NCI-H1105 (cell line): ENCODE data around the gene NLN.
"Not testable (repeated sequence)": the region's sequence is repeated elsewhere in the genome, so short reads cannot be mapped to it uniquely, and the experiment has no call there.

ENCODE experiments used
- DNase-seq: peaks from one replicate; lab custom pipeline; 2025; lab: John Stamatoyannopoulos, UW

Gene NLN

GRCh38 chr5:65832603-65833228 is 110.7 kb downstream of the NLN start:
- DNase-seq, result no peak

GRCh38 chr5:65833780-65834179 is 111.8 kb downstream of the NLN start:
- no peak for DNase-seq

- DNase-seq, result no peak
These were observed 112.3 kb downstream of the NLN start for GRCh38 chr5:65834306-65834705.

- no peak for DNase-seq
These were observed 113.2 kb downstream of the NLN start for GRCh38 chr5:65835191-65835590.

GRCh38 chr5:65837139-65837538 is 115.1 kb downstream of the NLN start:
- no peak for DNase-seq

- not testable (repeated sequence) for DNase-seq
These were observed 117.2 kb downstream of the NLN start for GRCh38 chr5:65839170-65839569.

DNA sequence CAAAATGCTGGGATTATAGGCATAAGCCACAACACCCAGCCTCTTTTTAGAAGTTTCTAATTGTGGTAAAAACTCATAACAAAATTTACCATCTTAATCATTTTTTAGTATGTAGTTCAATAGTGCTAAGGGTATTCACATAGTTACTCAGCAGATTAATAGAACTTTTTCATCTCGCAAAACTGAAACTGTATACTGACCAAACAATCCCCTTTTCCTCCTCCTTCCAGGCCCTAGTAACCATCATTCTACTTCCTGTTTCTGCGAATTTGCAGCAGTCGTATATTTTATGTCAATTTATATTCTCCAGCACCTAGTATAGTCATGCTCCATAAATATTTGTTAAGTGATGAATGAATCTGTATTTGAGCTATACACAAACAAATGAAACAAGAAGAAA is 118.1 kb downstream of the NLN start:
- DNase-seq, result no peak

DNA sequence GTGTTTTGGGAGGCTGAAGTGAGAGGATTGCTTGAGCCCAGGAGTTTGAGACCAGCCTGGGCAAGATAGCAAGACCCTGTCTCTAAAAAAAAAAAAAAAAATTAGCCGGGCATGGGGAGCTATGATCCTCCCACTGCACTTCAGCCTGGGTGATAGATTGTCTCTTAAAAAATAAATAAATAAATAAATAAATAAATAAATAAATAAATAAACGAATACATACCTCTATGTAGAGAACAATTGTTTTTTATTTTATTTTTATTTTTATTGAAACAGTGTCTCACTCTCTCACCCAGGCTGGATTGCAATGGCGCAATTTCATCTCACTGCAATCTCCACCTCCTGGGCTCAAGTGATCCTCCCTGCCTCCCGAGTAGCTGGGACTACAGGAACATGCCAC is 122.8 kb downstream of the NLN start:
- not testable (repeated sequence) for DNase-seq

DNA sequence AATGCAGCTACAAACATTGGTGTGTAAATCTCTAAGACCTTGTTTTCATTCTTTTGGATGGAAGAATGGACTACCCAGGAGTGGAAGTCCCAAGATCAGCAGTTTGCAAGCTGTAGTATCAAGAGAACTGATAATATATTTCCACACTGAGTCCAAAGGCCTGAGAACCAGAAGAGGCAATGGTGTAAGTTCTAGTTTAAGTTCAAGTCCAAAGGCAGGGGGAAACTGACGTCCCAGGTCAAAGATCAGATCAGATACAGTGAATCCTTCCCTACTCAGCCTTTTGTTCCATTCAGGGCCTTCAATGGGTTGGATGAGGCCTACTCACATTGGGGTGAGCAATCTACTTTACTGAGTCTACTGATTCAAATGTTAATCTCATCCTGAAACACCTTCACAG is 124.1 kb downstream of the NLN start:
- DNase-seq, result no peak

DNA sequence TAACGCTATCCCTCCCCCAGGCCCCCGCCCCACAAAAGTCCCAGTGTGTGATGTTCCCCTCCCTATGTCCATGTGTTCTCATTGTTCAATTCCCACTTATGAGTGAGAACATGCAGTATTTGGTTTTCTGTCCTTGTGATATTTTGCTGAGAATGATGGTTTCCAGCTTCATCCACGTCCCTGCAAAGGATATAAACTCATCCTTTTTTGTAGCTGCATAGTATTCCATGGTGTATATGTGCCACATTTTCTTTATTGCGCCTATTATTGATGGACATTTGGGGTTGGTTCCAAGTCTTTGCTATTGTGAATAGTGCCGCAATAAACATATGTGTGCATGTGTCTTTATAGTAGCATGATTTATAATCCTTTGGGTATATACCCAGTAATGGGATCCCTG is 125.0 kb downstream of the NLN start:
- not testable (repeated sequence) for DNase-seq

DNA sequence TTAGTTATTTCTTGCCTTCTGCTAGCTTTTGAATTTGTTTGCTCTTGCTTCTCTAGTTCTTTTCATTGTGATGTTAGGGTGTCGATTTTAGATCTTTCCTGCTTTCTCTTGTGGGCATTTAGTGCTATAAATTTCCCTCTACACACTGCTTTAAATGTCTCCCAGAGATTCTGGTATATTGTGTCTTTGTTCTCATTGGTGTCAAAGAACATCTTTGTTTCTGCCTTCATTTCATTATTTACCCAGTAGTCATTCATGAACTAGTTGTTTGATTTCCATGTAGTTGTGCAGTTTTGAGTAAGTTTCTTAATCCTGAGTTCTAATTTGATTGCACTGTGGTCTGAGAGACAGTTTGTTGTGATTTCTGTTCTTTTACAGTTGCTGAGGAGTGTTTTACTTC is 127.9 kb downstream of the NLN start:
- DNase-seq, result not testable (repeated sequence)

GRCh38 chr5:65854925-65855324 is 132.9 kb downstream of the NLN start:
- DNase-seq, result no peak

- no peak for DNase-seq
These were observed 133.8 kb downstream of the NLN start for GRCh38 chr5:65855766-65856315.

- no peak for DNase-seq
These were observed 134.5 kb downstream of the NLN start for GRCh38 chr5:65856520-65856919.

DNA sequence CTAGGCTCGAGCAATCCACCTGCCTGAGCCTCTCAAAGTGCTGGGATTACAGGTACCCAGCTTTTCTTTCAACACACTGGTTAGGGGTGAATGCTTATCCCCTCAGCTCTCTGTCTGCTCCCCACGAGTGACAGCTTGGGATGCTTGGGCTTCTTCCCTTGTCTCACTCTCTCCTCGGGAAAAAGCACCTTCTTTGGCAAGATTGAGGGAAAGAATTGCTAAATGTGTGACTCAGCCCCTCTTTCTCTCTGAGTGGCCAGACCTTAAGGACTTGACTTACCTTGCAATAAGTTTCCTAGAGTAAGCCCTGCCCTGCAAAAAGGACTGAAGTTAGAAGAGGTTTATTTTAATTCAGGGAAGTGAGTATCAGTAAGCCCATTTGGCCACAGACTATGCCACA is 136.3 kb downstream of the NLN start:
- DNase-seq, result no peak

GRCh38 chr5:65861830-65862241 is 139.8 kb downstream of the NLN start:
- DNase-seq, result no peak

GRCh38 chr5:65862384-65862783 is 140.4 kb downstream of the NLN start:
- DNase-seq, result no peak

DNA sequence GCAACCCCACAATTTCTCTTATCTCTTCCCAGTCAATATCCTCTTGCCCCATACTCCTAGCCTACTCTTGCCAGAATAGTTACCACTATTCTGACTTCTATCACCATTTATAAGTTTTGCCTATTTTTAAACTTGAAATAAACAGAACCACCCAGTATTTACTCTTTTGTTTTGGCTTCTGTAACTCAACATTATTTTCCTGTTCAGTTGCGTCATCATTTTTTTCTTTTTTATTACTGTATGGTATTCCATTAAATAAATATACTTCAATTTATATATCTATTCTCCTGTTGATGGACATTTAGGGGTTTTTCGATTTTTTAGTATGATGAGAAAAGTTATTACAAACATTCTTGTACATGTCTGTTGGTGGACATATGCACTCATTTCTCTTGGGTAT is 141.7 kb downstream of the NLN start:
- DNase-seq, result no peak

- no peak for DNase-seq
These were observed 145.0 kb downstream of the NLN start for GRCh38 chr5:65866837-65867521.

- no peak for DNase-seq
These were observed 145.7 kb downstream of the NLN start for GRCh38 chr5:65867542-65868195.

DNA sequence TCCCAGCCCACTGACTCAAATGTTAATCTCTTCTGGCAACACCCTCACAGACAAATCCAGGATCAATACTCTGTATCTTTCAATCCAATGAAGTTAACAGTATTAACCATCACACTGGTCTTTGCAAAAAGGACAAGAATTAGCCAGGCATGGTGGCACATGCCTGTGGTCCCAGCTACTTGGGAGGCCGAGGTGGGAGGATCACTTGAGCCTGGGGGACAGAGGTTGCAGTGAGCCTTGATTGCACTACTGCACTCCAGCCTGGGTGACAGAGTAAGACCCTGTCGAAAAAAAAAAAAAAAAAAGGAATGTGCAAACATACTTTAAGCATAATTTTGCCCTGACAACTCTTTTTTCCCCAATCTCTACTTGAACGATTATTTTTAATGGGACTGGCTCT is 146.5 kb downstream of the NLN start:
- DNase-seq, result no peak

DNA sequence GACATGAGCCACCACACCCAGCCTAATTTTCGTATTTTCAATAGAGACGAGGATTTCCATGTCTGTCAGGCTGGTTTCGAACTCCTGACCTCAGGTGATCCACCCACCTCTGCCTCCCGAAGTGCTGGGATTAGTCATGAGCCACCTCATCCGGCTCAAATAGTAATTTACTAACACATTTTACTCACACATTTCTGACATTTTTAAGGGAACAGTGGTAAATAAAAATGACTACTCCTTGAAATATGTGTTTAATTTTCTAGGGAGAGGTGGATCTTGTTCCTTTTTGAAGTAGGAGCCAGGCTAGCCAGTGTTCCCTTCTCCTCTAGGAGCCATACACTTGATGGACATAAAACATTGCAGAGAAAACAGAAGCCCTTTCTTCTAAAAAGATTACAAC is 149.2 kb downstream of the NLN start:
- no peak for DNase-seq

DNA sequence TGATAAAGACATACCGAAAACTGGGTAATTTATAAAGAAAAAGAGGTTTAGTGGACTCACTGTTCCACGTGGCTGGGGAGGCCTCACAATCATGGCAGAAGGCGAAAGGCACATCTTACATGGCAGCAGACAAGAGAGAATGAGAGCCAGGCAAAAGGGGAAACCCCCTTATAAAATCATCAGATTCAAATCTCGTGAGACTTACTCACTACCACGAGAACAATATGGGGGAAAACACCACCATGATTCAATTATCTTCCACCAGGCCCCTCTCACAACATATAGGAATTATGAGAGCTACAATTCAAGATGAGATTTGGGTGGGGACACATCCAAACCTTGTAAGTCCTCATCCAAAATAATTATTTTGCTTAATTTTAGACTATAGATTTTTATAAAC is 149.8 kb downstream of the NLN start:
- DNase-seq, result not testable (repeated sequence)
